ENCODE results near the gene WSB2.
"Not testable (repeated sequence)": the region's sequence is repeated elsewhere in the genome, so short reads cannot be mapped to it uniquely, and the experiment has no call there.

Gene WSB2

DNA sequence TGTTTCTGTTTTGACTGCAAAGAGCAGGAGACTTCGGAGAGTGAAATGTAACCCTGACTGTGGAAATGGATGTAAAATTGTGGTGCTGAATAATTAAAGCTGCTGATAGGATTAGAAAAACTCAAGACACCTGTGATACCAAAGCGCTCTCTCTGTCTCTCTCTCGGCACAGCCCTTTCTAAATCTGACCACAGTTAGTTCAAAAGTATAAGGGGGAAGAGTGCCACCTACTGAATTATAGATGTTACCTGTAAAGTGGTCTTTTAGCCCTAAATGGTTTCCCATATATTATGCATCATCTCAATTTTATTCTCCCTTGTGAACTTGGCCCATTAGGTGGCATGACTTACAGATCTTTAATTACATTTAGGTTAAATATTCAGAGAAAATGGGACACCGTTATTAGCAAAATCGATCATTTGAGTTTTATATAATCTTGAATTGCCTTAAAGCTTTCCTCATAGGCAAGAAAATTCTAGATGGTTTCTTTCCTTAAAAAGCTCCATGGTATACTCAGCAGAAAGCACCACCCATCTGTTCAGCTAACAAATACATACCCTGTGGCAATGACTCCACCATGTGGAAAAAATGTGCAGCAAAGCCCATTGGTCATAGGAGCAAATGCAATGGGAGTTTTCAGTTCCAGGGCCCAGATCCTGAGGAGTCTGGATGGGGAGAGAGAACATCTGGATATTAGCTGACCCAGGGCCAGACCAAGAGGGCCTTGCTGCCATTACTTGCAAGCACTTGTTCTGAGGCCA is 26.4 kb downstream of the WSB2 start:
- DNase-seq = peak; percentile 79

DNA sequence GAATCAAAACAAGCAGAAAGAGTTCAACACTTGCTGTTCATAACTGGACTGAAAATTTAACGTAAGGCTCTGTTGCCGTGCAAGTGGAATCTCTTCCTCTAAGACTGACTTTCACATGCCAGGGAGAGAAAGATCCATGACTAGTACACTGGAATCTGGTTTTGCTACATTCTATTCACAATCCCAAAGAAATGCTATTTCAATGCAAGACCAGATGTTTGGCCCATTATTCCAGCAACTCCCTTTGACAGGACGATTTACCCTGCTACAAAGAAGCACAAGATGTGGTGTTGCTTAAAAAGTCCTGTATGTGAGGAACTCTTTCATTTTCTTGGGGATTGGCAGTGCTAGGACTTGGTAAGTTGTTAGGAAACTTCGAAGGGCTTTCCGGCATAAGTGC is 27.1 kb downstream of the WSB2 start:
- no peak for DNase-seq

GRCh38 chr12:118033323-118033722 is 27.7 kb downstream of the WSB2 start:
- no peak for DNase-seq

GRCh38 chr12:118032188-118032587 is 28.8 kb downstream of the WSB2 start:
- DNase-seq = no peak

GRCh38 chr12:118029166-118029565 is 31.8 kb downstream of the WSB2 start:
- no peak for DNase-seq

- DNase-seq = no peak
These were observed 35.8 kb downstream of the WSB2 start for GRCh38 chr12:118025168-118025567.

GRCh38 chr12:118023301-118023860 is 37.6 kb downstream of the WSB2 start:
- no peak for DNase-seq

- DNase-seq = no peak
These were observed 38.3 kb downstream of the WSB2 start for GRCh38 chr12:118022728-118023109.

GRCh38 chr12:118022097-118022727 is 38.8 kb downstream of the WSB2 start:
- not testable (repeated sequence) for DNase-seq

- DNase-seq = no peak
These were observed 40.9 kb downstream of the WSB2 start for GRCh38 chr12:118020036-118020435.

DNA sequence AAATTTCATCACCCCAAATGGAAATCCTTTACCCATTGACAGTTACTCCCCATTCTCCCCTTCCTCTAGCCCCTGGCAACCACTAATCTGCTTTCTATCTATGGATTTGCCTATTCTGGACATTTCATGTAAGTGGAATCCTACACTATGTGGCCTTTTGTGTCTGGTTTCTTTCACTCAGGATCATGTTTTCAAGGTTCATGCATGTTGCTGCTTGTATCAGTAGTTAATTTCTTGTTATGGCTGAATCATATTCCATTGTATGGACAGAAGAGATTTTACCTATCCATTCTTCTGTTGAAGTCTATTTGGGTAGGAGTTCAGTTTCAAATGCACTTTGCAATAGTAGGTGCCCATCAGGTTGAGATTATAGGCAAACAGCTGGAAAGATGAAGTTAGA is 43.1 kb downstream of the WSB2 start:
- DNase-seq = no peak

DNA sequence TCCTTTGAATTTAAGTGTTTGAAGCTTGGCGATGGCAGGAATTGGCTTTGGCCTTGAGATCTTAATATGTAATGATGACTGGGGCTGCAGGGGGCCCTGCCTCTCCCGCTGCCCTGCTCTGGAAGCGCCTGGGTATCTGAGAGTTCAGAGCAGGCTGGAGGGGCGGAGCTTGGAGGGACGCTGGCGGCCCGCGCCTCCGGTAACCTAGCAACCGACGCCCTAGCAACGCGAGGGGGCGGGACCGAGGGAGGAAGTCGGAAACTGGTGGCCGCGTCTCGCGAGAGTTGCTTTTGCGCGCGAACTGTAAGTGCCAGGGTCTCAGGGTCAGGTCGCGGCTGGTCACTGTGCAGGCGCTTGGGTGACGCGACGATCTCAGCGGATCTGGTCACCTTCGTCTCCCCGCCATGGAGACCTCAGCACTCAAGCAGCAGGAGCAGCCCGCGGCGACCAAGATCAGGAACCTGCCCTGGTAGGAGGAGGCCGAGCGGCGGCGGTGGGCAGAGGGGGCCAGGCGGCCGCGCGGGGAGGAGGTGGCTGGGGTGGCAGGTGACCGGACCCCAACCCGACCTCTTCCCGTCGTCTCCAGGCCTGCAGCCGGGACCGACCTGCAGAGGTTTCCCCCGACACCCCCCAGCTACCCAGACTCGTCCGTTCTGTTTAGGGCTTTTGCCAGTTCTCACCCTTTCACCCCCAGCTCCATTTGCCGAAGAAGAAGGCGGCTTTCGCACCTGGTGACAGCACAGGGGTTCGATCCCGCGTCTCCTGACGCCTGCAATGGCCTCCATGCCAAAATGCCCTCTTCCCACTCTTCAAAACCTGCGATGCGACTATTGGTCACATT is 44.3 kb downstream of the WSB2 start, which contains the start of gene RFC5:
Gene RFC5, plus strand, starts transcription at position 280 of the 841 bp plus-strand sequence. Its CDS starts 125 bp downstream, at position 405.
- DNase-seq = peak; percentile 100

GRCh38 chr12:118015944-118016343 is 45.0 kb downstream of the WSB2 start:
- peak; percentile 63 for DNase-seq

DNA sequence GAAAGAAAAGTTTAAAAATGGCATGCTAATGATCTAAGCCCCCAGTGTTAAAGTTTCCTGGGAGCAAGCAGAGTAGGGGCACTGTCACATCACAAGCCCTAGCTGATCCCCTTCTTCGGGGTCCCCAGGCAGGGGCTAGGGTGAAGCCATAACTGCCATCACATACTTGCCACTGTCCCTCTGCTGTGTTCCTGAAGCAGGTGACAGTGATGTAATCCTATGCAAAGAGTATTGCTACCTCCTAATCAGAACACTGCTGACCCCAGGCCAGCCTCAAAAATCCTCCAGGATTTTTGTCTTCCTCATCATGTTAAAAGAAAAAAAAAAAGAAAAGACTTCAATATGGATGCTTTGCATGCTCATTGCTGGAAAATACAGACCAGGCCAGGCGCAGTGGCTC is 45.7 kb downstream of the WSB2 start:
- peak; percentile 28 for DNase-seq

GRCh38 chr12:118013283-118013682 is 47.7 kb downstream of the WSB2 start:
- DNase-seq = no peak

DNA sequence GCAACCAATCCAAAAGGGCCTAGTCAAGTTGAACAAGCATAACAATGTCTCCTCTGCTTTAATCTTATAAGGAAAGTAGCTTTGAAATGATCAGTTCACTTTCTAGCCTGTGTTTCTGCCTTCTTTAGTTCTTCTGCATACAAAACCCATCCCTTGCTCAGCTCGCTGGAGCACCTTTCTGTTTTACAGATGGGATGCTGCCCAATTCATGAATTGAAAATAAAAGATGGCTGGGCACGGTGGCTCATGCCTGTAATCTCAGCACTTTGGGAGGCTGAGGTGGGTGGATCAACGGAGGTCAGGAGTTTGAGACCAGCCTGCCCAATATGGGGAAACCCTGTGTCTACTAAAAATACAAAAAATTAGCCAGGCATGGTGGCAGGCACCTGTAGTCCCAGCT is 49.0 kb downstream of the WSB2 start:
- DNase-seq = no peak

DNA sequence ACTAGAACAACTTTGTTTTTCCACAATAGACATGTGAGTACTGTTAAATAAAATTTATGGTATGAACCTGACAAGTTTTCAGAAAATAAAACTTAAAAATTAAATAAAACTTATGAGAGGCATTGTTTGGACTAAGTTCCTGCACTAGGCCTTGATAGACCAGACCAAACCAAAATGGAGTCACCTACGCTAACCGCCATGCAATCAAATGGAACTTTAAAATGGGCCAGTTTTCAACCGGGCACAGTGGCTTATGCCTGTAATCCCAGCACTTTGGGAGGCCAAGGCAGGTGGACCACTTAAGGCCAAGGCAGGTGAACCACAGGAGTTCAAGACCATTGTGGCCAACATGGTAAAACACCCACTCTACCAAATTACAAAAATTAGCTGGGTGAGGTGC is 49.6 kb downstream of the WSB2 start:
- DNase-seq = no peak

- DNase-seq = no peak
These were observed 50.1 kb downstream of the WSB2 start for GRCh38 chr12:118010903-118011302.

GRCh38 chr12:117999806-118000205 is 61.2 kb downstream of the WSB2 start:
- DNase-seq = not testable (repeated sequence)

GRCh38 chr12:117998719-117999118 is 62.3 kb downstream of the WSB2 start:
- DNase-seq = no peak

DNA sequence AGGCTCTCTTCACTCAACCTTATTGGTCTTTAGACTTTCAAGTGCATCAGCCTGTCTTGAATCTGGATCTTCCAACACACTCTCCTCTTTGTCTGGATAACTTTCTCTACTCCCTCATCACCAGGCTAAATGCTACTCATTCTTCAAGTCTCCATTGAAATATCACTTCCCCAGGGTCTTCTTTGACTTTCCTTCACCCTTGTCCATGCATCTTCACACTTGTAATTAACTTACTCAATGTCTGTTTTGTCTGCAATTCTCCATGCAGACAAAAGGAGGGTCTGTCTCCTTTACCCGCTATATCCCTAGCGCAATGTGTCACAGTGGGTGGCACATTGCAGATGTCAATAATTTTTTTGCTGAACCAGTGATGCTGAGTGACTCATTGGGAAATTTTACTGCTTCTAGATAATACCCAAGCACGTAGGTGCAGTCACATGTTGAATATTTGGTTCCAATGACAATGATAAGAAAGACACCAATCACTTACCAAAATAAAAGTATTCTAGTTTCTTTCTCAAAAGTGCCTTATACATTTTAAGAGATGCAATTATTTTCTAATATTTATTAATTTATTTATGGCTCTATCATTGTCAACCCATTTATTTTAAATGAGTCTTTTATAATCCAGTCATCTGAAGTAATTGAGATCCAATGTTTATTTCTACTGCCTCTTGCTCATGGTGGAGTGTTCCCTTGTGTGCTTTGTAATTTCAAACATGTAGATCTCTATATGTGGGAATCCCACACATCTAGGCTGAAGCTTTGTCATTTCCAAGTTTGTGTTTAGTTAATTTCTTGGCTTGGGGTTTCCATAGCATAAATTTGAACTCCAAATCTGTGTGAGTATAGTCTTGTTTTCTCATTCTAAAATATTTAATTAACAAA is 66.2 kb downstream of the WSB2 start:
- no peak for DNase-seq

Measured in DMS53 (cell line).